ENCODE results near the gene ELOVL5.

ELOVL5 gene

GRCh38 chr6:53300656-53301551, 47.8 kb downstream of the ELOVL5 start:
- no peaks in the 10 kb centered on the region for H3K27me3 ChIP-seq (replicated peaks)
- H3K27ac ChIP-seq, result peak overlapping the region; percentile 65
- in situ Hi-C loops (cut with HindIII; ENCODE audit: low pct_ligation_motif_present, low sequenced_read_pairs), result no loop called here
- H3K4me3 ChIP-seq (ENCODE audit: low read depth, low read length), result no peak overlapping the region
- TF ChIP-seq CTCF (IDR thresholded peaks at IDR 0.05; ENCODE audit: low read depth, low read length, missing control alignments), result no peak
- DNase-seq, result no peak
- H3K36me3 ChIP-seq (replicated peaks), result no peaks in the 10 kb centered on the region

DNA sequence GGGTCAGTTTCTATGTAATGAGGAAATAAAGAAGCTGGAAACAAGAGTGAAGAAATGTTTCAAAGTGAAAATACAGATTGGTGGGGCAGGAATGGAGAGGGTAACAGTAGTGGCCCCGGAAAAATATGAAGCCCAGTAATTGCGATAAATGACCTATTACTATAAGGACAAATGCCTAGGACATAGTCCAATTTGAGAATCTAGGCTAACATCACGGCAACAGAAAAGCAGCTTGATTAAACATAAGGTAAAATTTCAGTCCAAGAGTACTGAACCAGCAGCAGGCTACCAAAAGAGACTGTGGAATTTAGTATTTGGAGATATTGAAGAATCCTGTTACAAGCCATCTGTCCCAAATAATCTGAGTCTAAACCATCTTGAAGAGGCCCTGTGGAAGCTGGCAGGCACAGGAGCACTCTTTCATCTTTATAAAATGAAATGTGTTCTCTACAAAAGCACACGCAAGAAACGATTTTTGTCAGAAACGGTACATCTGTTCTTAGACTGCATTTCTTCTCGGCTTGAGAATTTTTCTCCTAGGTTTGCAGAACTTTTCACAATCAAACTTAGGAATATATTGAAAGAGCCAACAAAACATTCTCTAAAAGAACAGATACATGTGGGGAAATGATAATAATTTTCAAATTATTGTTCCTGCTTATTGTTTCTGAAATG, 49.3 kb downstream of the ELOVL5 start:
- Histone ChIP-seq H3K27ac (no peak overlapping the region), H3K27me3 (replicated peaks) (no peaks in the 10 kb centered on the region), H3K36me3 (replicated peaks) (no peaks in the 10 kb centered on the region), H3K4me3 (ENCODE audit: low read depth, low read length) (no peak overlapping the region)
- TF ChIP-seq CTCF (IDR thresholded peaks at IDR 0.05; ENCODE audit: low read depth, low read length, missing control alignments), result no peak
- no peak for DNase-seq
- in situ Hi-C loops (cut with HindIII; ENCODE audit: low pct_ligation_motif_present, low sequenced_read_pairs), result no loop called here

GRCh38 chr6:53297004-53297403, 51.7 kb downstream of the ELOVL5 start:
- H3K4me3 ChIP-seq (ENCODE audit: low read depth, low read length), result no peak overlapping the region
- H3K27me3 ChIP-seq (replicated peaks), result no peaks in the 10 kb centered on the region
- no peak overlapping the region for H3K27ac ChIP-seq
- peaks cover 6% of the 10 kb centered on the region for H3K36me3 ChIP-seq (replicated peaks)
- in situ Hi-C loops (cut with HindIII; ENCODE audit: low pct_ligation_motif_present, low sequenced_read_pairs), result no loop called here
- no peak for TF ChIP-seq CTCF (IDR thresholded peaks at IDR 0.05; ENCODE audit: low read depth, low read length, missing control alignments)
- no peak for DNase-seq

GRCh38 chr6:53295176-53295575, 53.6 kb downstream of the ELOVL5 start:
- Histone ChIP-seq H3K4me3 (ENCODE audit: low read depth, low read length) (no peak overlapping the region), H3K36me3 (replicated peaks) (peaks cover 8% of the 10 kb centered on the region), H3K27me3 (replicated peaks) (no peaks in the 10 kb centered on the region), H3K27ac (no peak overlapping the region)
- DNase-seq, result no peak
- in situ Hi-C loops (cut with HindIII; ENCODE audit: low pct_ligation_motif_present, low sequenced_read_pairs), result no loop called here
- TF ChIP-seq CTCF (IDR thresholded peaks at IDR 0.05; ENCODE audit: low read depth, low read length, missing control alignments), result no peak

GRCh38 chr6:53294611-53295010, 54.1 kb downstream of the ELOVL5 start:
- in situ Hi-C loops (cut with HindIII; ENCODE audit: low pct_ligation_motif_present, low sequenced_read_pairs), result no loop called here
- no peak for DNase-seq
- Histone ChIP-seq H3K27me3 (replicated peaks) (no peaks in the 10 kb centered on the region), H3K27ac (no peak overlapping the region), H3K36me3 (replicated peaks) (peaks cover 8% of the 10 kb centered on the region), H3K4me3 (ENCODE audit: low read depth, low read length) (no peak overlapping the region)
- no peak for TF ChIP-seq CTCF (IDR thresholded peaks at IDR 0.05; ENCODE audit: low read depth, low read length, missing control alignments)

All from brain microvascular endothelial cell (primary cell).